ENCODE results near the gene GLIS1. TPM values are rescaled to one million over a fixed set of nuclear protein-coding genes. Genes with fewer than 3 reads are reported as not detected.

GLIS1 gene
- total and polyA plus RNA-seq, 4 donors: 0.19 to 1.8 (median 0.65) TPM

- Histone ChIP-seq H3K27me3 (ENCODE audit: control insufficient read depth in 1 of 2, insufficient read depth in 2 of 2, low read length in 1 of 2) (no peaks in the 10 kb centered on the region), H3K4me1 (ENCODE audit: control insufficient read depth in 1 of 2, insufficient read depth in 2 of 2, low read length in 2 of 2) (no peaks in the 10 kb centered on the region), H3K9me3 (ENCODE audit: control insufficient read depth, low read length) (no peaks in the 10 kb centered on the region), H3K36me3 (ENCODE audit: control insufficient read depth in 1 of 2, insufficient read depth in 2 of 2, low read length in 1 of 2) (no peaks in the 10 kb centered on the region), H3K4me3 (ENCODE audit: low read length in 2 of 2) (no peak overlapping the region), H3K27ac (ENCODE audit: low read depth in 1 of 2, low read length in 2 of 2) (no peak overlapping the region)
- no peak for ATAC-seq (ENCODE audit: low FRiP score)
- peak; percentile 19 to 37 for DNase-seq
- intact Hi-C loops (cut with DNase I): no loop called here
- 92% methylated on average over 11 of the region's 11 CpGs for WGBS, 2 donors
These were observed 149.7 kb downstream of the GLIS1 start for GRCh38 chr1:53589043-53589887.

GRCh38 chr1:53588053-53588779 is 150.7 kb downstream of the GLIS1 start:
- no peaks in the 10 kb centered on the region for H3K36me3 ChIP-seq (ENCODE audit: control insufficient read depth in 1 of 2, insufficient read depth in 2 of 2, low read length in 1 of 2)
- no peak for ATAC-seq (ENCODE audit: low FRiP score)
- no peaks in the 10 kb centered on the region for H3K9me3 ChIP-seq (ENCODE audit: control insufficient read depth, low read length)
- no peaks in the 10 kb centered on the region for H3K4me1 ChIP-seq (ENCODE audit: control insufficient read depth in 1 of 2, insufficient read depth in 2 of 2, low read length in 2 of 2)
- H3K27ac ChIP-seq (ENCODE audit: low read depth in 1 of 2, low read length in 2 of 2): no peak overlapping the region
- 83 to 89% methylated on average over 6 of the region's 6 CpGs for WGBS, 2 donors
- peak; percentile 30 for DNase-seq
- H3K27me3 ChIP-seq (ENCODE audit: control insufficient read depth in 1 of 2, insufficient read depth in 2 of 2, low read length in 1 of 2): no peaks in the 10 kb centered on the region
- intact Hi-C loops (cut with DNase I): no loop called here
- H3K4me3 ChIP-seq (ENCODE audit: low read length in 2 of 2): no peak overlapping the region

- H3K27ac ChIP-seq (ENCODE audit: low read depth in 1 of 2, low read length in 2 of 2): no peak overlapping the region
- WGBS, 2 donors: 85 to 95% methylated on average over 4 of the region's 4 CpGs
- ATAC-seq (ENCODE audit: low FRiP score) (no peak), DNase-seq (no peak)
- no peaks in the 10 kb centered on the region for H3K4me1 ChIP-seq (ENCODE audit: control insufficient read depth in 1 of 2, insufficient read depth in 2 of 2, low read length in 2 of 2)
- no peaks in the 10 kb centered on the region for H3K27me3 ChIP-seq (ENCODE audit: control insufficient read depth in 1 of 2, insufficient read depth in 2 of 2, low read length in 1 of 2)
- no peak overlapping the region for H3K4me3 ChIP-seq (ENCODE audit: low read length in 2 of 2)
- no peaks in the 10 kb centered on the region for H3K9me3 ChIP-seq (ENCODE audit: control insufficient read depth, low read length)
- H3K36me3 ChIP-seq (ENCODE audit: control insufficient read depth in 1 of 2, insufficient read depth in 2 of 2, low read length in 1 of 2): no peaks in the 10 kb centered on the region
- intact Hi-C loops (cut with DNase I): no loop called here
These were observed 151.5 kb downstream of the GLIS1 start for GRCh38 chr1:53587252-53587988.

GRCh38 chr1:53586765-53587164 is 152.2 kb downstream of the GLIS1 start:
- Histone ChIP-seq H3K4me1 (ENCODE audit: control insufficient read depth in 1 of 2, insufficient read depth in 2 of 2, low read length in 2 of 2) (no peaks in the 10 kb centered on the region), H3K4me3 (ENCODE audit: low read length in 2 of 2) (no peak overlapping the region), H3K36me3 (ENCODE audit: control insufficient read depth in 1 of 2, insufficient read depth in 2 of 2, low read length in 1 of 2) (no peaks in the 10 kb centered on the region), H3K9me3 (ENCODE audit: control insufficient read depth, low read length) (no peaks in the 10 kb centered on the region), H3K27ac (ENCODE audit: low read depth in 1 of 2, low read length in 2 of 2) (no peak overlapping the region), H3K27me3 (ENCODE audit: control insufficient read depth in 1 of 2, insufficient read depth in 2 of 2, low read length in 1 of 2) (no peaks in the 10 kb centered on the region)
- 89 to 93% methylated on average over 2 of the region's 2 CpGs for WGBS, 2 donors
- intact Hi-C loops (cut with DNase I): no loop called here
- DNase-seq (no peak), ATAC-seq (ENCODE audit: low FRiP score) (no peak)

GRCh38 chr1:53585565-53585964 is 153.4 kb downstream of the GLIS1 start:
- no peaks in the 10 kb centered on the region for H3K27me3 ChIP-seq (ENCODE audit: control insufficient read depth in 1 of 2, insufficient read depth in 2 of 2, low read length in 1 of 2)
- no peaks in the 10 kb centered on the region for H3K9me3 ChIP-seq (ENCODE audit: control insufficient read depth, low read length)
- ATAC-seq (ENCODE audit: low FRiP score) (no peak), DNase-seq (peak in 1 of 2 donors; percentile 33)
- H3K4me1 ChIP-seq (ENCODE audit: control insufficient read depth in 1 of 2, insufficient read depth in 2 of 2, low read length in 2 of 2): no peaks in the 10 kb centered on the region
- H3K4me3 ChIP-seq (ENCODE audit: low read length in 2 of 2): no peak overlapping the region
- H3K36me3 ChIP-seq (ENCODE audit: control insufficient read depth in 1 of 2, insufficient read depth in 2 of 2, low read length in 1 of 2): no peaks in the 10 kb centered on the region
- intact Hi-C loops (cut with DNase I): no loop called here
- 88 to 98% methylated on average over 1 of the region's 1 CpG for WGBS, 2 donors
- no peak overlapping the region for H3K27ac ChIP-seq (ENCODE audit: low read depth in 1 of 2, low read length in 2 of 2)

GRCh38 chr1:53585129-53585528 is 153.8 kb downstream of the GLIS1 start:
- DNase-seq: peak in 1 of 2 donors; percentile 42
- ATAC-seq (ENCODE audit: low FRiP score): no peak
- WGBS, 2 donors: 55 to 56% methylated on average over 5 of the region's 5 CpGs

GRCh38 chr1:53584777-53585107 is 154.2 kb downstream of the GLIS1 start:
- WGBS, 2 donors: 65% methylated on average over 2 of the region's 2 CpGs
- intact Hi-C loops (cut with DNase I): no loop called here
- Histone ChIP-seq H3K27me3 (ENCODE audit: control insufficient read depth in 1 of 2, insufficient read depth in 2 of 2, low read length in 1 of 2) (no peaks in the 10 kb centered on the region), H3K9me3 (ENCODE audit: control insufficient read depth, low read length) (no peaks in the 10 kb centered on the region), H3K4me1 (ENCODE audit: control insufficient read depth in 1 of 2, insufficient read depth in 2 of 2, low read length in 2 of 2) (no peaks in the 10 kb centered on the region), H3K36me3 (ENCODE audit: control insufficient read depth in 1 of 2, insufficient read depth in 2 of 2, low read length in 1 of 2) (no peaks in the 10 kb centered on the region), H3K27ac (ENCODE audit: low read depth in 1 of 2, low read length in 2 of 2) (no peak overlapping the region), H3K4me3 (ENCODE audit: low read length in 2 of 2) (no peak overlapping the region)
- ATAC-seq (ENCODE audit: low FRiP score): no peak
- peak in 1 of 2 donors; percentile 5 for DNase-seq

More at GRCh38 chr1:53585129-53585528, 153.8 kb downstream of the GLIS1 start:
- intact Hi-C loops (cut with DNase I): no loop called here
- Histone ChIP-seq H3K9me3 (ENCODE audit: control insufficient read depth, low read length) (no peaks in the 10 kb centered on the region), H3K4me1 (ENCODE audit: control insufficient read depth in 1 of 2, insufficient read depth in 2 of 2, low read length in 2 of 2) (no peaks in the 10 kb centered on the region), H3K36me3 (ENCODE audit: control insufficient read depth in 1 of 2, insufficient read depth in 2 of 2, low read length in 1 of 2) (no peaks in the 10 kb centered on the region), H3K27ac (ENCODE audit: low read depth in 1 of 2, low read length in 2 of 2) (no peak overlapping the region), H3K4me3 (ENCODE audit: low read length in 2 of 2) (no peak overlapping the region), H3K27me3 (ENCODE audit: control insufficient read depth in 1 of 2, insufficient read depth in 2 of 2, low read length in 1 of 2) (no peaks in the 10 kb centered on the region)

- ATAC-seq (ENCODE audit: low FRiP score): no peak
- peak; percentile 22 to 49 for DNase-seq
- WGBS, 2 donors: 84 to 87% methylated on average over 11 of the region's 11 CpGs
These were observed 154.8 kb downstream of the GLIS1 start for GRCh38 chr1:53583868-53584776.

More at GRCh38 chr1:53583868-53584776, 154.8 kb downstream of the GLIS1 start:
- Histone ChIP-seq H3K27me3 (ENCODE audit: control insufficient read depth in 1 of 2, insufficient read depth in 2 of 2, low read length in 1 of 2) (no peaks in the 10 kb centered on the region), H3K4me1 (ENCODE audit: control insufficient read depth in 1 of 2, insufficient read depth in 2 of 2, low read length in 2 of 2) (no peaks in the 10 kb centered on the region), H3K27ac (ENCODE audit: low read depth in 1 of 2, low read length in 2 of 2) (no peak overlapping the region), H3K4me3 (ENCODE audit: low read length in 2 of 2) (no peak overlapping the region), H3K36me3 (ENCODE audit: control insufficient read depth in 1 of 2, insufficient read depth in 2 of 2, low read length in 1 of 2) (no peaks in the 10 kb centered on the region), H3K9me3 (ENCODE audit: control insufficient read depth, low read length) (no peaks in the 10 kb centered on the region)
- intact Hi-C loops (cut with DNase I): no loop called here
